Stimulated activated CD8-positive, alpha-beta memory T cell treated with anti-CD3 and anti-CD28 coated beads, Interleukin-4, amount 100 ng/mL, for 48 hours (primary cell): Measurements from ENCODE around the gene MEGF11.
"Not testable (repeated sequence)": the region's sequence is repeated elsewhere in the genome, so short reads cannot be mapped to it uniquely, and the experiment has no call there.

Source experiments
- DNase-seq: peaks from one replicate; pipeline ENCODE4 v3.0.0-alpha.2; 2020

MEGF11 gene

DNA sequence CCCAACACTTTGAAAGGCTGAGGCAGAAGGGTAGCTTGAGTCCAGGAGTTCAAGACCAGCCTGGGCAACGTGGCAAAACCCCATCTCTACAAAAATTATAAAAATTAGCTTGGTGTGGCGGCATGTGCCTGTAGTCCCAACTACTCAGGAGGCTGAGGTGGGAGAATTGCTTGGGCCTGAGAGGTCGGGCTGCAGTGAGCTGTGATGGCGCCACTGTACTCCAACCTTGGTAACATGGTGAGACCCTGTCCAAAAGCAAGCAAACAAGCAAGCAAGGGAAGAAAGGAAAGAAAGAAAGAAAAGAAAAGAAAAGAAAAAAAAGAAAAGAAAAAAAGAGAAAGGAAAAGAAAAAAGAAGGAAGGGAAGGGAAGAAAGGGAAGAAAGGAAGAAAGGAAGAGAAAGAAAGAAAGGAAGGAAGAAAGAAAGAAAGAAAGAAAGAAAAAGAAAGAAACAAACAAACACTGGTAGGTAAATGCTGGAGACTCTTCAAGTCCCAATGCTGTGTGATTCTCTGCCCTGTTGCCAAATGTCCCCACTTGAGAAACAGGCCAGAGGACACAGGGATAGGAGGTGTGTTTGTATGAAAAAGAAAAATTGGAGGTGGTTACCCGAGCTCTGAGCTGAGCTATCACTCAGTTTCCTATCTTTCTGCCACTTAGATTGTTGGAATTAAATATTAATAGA, 263.1 kb downstream of the MEGF11 start:
- no peak for DNase-seq

DNA sequence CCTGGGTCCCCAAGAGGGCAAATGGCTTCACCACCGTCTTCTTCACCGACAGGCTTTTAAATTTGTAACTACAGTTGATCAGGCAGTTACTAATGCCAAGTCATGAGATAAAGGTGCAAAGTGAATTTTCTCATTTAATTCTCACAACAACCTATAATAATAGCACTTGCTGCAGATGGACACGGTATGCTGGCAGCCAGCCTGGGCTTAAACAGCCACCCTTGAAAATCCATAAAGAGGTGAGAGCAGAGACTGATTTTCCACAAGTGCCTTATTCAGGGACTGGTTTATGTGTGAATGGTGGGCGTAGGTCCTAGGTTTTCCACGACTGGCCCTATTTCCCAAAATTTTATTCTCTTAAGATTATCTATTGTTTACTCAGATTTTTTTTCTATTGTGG, 266.4 kb downstream of the MEGF11 start:
- no peak for DNase-seq

DNA sequence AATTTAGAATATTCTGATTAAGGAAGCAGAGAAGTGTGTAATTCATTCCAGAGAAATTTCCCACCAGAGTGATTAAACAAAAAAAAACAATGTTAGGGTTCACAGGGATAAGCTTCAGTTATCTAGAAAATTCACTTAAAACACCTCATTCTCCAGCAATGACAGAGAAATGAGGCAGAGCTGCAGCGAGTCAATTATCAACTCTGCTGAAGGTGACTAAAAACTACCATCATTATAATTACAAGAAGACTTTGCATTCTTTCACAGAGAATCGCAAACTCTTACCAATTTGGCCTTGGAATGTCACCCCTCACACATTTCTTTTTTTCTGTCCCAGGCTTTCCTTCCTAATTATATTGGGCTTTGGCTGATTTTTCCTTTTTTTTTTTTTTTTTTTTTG, 267.1 kb downstream of the MEGF11 start:
- DNase-seq: no peak

DNA sequence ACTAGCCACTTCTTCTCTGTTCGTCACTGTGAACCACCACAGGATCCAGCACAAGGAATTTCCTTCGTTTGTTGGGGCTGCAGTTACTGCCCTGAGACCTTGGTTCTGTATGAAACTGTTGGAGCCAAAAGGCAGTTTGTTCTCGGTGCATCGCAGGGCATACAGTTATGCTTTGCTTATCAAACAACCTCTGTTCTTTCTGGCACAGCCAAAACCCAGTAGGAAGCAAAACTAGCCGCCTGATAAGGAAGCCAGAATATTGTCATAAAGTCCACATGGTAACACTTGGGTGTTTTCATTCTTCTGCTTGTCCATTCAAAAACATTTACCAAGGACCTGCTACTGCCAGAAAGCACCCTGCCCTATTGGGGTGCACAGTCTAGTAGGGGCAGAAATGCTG, 268.2 kb downstream of the MEGF11 start:
- no peak for DNase-seq

DNA sequence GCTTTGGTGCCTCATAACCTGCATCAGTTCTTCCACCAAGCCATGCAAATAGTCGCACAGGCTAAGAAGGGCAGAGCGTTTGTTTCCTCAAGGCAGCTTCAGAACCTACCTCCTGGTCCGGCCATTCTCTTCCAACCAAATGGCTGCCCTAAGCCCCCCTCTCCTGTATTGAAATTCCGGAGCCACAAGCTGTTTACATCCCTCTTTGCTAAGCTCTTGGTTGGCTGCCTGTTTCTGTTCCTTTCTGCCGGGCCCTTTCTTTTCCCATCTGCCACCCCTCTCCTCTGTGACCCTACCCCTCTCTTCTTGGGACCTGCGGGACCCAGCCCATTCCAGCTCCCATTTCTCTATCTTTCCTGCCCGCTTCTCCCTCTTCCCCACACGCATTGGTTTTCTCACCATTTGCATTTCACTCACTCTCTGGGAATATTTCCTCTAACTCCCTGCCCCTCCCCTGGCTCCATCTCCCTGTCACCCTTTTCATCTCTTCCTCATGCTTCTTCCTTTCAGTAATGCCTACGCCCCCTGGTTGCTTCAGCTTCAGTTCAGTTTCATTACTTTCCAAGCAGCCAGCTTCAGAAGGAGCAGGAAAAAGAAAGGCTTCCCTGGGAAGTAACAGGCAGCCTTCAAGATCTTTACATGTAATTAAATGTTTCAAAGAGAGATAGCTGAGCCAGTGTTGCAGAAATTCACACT, 270.8 kb downstream of the MEGF11 start:
- no peak for DNase-seq

DNA sequence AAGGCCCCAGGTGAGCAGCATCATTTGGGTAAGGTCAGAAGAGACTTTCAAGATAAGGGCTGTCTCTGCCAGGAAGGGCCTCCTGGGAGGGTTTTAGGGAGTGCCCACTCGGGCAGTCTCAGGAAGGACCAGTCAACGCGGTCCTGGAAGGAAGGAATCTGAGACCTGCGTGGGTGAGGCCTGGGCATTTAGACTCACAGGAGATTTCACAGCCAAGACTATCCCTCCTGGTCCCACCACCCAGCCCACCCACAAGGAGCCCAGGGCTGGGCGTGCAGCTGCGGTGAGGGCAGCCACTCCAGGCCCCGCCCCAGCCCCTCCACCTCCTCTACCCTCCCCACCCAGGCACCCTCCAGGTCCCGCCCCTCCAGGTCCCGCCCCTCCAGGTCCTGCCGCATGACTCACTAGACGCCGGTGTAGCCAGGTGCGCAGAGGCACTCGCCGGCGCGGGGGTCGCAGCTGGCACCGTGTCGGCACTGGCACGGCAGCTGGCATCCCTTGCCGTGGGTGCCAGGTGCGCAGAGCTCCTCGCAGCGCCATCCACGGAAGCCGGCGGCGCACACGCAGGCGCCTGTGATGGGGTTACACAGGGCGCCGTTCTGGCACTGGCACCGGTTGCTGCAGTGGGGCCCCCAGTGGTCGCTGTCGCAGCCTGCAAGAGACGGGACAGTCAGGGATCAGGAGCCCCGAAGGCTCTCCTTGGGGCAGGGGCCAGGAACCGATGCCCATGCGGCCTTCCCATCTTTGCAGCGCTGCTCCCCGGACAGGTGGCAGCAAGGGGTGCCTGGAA, 271.5 kb downstream of the MEGF11 start:
- DNase-seq: peak; percentile 68

DNA sequence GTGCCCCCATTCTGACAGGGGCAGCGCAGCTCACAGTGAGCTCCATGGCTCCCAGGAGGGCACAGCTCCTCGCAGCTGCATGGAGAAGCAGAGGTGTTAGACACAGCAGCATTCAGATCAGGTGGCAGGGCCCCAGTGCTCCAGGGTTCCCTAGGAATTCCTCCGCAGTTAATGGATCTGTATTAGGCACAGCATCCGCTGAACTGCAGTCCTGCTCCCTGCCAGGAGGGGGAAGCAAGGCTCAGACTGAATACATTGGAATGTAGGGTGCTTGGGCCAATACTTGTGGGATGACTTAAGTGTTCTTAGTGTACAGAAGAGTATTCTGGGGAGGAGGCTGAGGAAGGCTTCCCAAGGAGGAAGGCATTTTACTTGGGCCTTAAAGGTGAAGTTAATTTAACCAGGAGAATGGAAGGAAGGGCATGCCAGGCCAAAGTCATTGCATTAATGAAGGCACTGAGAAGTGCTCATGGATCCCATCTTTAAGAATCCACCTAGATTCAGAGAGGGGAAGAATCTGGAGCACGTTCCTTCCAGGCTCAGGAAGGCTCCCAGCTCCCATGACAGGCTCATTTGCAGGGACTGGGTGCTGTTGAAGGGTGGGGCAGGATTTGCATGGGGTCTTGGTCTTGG, 272.6 kb downstream of the MEGF11 start:
- peak; percentile 52 for DNase-seq

DNA sequence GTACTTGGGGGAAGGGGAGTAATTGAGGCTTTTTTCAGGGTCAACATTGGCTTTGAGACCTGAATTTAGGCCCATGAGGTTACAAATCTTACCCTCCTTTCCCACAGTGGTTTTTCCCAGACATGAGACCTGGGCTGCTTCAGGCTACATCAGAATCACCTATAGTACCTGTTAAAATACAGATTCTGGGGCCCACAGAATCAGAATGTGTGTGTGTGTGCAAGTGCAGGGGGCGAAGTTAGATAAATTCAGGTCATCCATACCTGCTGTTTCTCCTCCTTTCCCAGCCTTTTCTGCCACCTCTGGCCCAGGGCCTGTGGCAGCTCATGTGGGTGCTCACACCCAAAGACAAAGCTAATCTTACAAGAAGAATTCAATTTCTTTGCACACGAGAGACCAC, 273.7 kb downstream of the MEGF11 start:
- DNase-seq: no peak

DNA sequence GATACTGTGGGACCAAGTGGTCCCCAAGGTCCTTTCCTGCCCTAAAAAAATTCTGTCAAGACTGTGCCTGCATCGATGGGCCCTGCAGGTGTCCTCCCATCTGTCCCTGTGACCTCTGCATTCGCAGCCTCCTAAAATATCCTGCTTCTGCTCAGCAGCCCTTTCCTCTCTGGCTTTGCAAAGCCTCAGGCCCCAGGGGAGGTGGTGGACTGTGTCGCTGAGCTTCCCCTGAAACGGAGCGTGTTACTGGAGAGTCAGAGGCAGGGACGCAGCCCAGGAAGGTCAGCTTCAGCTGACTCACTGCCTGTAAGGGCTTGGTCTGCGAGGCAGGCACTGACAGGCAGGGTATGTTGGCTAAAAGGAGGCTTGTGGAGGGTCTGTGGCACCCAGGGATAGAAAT, 274.2 kb downstream of the MEGF11 start:
- DNase-seq: no peak

DNA sequence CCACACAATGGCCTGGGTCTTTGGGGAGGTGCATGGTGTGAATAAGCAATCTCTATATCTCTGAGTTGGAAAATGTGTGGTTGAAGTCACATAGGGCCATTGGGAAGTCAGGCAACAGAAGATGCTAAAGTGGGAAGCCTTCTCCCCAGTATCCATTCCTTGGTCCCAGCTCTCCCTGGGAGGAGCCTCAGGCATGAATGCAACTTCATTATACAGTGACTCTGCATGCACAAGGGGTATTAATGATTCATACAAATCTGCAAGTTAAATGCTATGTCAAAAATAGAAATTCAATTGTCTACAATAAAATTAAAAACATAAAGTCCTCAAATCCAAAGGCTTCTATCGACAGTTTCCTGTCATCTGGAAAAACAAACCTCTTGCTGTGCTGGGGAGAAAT, 275.4 kb downstream of the MEGF11 start:
- DNase-seq: no peak

DNA sequence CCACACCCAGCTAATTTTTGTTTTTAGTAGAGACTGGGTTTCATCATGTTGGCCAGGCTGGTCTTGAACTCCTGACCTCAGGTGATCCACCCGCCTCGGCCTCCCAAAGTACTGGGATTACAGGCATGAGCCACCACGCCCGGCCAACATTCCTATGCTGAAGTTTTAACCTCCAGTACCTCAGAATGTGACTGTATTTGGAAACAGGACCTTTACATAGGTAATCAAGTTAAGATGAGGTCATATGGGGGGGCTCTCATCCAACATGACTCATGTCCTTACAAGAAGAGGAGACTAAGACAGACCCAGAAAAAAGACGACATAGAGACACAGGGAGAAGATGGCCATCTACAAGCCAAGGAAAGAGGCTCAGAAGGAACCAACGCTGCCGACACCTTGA, 277.4 kb downstream of the MEGF11 start:
- DNase-seq: not testable (repeated sequence)

DNA sequence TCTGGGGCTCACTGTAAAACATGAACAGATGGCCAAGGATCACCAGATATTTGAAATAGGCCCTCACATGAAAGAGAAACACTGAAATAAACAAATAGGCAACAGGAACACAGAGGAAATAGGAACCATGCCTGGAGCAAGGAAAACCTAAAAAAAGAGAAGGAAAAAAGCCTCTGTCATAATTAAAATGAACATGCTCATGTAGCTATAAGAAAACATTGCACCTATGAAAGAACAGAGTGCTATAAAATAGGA, 281.9 kb downstream of the MEGF11 start:
- no peak for DNase-seq

DNA sequence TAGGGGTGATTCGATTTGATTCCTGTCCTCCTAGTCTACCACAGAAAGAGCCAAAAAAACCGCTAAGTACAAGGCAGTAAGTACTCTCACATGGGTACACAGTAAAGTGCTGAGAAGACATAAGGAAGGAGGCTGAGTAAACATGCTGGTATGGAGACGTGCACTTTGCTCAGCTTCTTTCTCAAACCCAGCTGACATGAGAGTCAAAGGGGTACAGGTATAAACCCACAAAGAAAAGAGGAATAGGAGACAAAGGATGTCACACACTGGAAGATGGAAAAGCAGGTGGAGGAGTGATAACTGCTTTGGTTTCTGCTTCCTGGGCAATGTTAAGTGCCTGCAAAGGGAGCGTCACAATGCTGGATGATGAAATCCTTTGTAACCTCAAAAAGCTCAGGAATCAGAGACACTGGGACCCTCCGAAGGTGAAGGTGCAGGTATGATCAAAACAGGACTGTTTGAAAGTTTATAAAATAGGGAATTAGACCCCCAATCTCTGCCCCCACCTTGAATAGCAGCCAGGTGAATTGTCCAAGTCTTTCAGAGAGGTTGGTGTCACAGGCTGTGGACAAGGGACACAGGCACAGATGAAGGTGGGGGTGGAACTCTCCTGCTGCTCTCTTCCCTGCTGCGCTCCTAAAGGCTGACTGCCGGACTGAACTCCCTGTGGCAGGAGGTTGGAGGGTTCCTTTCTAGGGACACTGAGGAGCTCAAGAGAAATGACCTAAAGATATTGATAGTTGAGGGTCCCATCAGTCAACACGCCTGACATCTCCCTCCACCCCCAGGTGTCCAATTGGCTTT, 282.4 kb downstream of the MEGF11 start:
- DNase-seq: no peak

DNA sequence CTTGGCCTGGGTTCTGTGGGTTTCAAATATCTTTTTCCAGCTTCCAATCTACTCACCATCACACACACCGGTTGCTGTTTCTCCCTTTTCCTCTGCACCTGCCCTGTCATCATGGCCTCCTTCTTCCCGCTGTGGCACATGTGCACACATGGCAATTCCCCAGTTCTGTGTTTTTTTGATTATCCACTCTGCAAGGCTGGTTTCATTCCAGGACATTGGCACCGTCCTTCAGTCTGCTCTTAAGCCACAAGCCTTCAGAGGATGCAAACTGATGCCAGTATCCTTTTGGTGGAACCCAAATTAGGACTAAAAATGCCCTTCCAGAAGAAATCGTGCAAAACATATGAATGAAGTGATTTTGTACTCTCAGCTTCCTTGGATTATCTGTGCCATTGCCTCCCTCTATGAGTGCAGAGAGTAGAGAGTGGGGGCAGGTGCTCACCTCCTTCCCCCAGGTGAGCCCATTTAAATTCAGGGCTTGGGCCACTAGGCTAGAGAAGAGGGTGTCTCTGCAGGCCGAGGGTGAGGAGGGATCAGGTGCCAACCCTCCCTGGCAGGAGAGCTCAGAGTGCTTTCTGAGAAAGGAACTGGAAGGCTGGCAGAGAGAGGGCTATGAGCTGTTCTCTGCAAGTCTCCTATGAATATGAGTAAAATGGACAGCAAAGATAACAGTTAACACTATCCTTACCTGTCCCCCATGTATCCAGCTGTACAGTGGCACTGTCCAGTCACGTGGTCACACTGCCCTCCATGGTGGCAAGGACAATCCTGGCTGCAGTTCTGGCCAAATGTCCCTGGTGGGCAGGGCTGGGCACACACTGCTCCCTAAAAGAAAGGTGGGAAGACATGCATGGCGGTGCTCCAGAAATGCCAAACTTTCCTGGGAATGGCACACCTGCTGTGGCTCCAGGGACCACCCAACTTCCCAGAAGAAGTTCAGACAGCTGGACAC, 283.4 kb downstream of the MEGF11 start:
- DNase-seq: no peak

DNA sequence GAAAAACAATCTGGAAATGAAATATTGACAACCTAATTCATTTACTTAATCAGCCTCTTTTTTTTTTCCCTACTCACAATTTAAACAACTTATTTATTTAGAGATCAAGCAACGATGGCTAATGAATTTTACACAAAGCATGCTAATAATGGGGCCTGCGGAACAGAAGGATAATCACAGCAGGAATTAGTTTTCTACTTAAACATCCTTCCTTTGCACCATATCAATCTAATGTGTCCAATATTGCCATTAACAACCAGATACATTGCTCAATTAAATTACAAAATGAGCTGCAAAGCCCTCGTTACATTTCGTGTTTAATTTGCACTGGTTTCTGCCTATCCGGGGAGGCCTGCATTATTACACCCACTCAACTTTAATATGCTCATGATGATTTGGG, 285.0 kb downstream of the MEGF11 start:
- DNase-seq: no peak

DNA sequence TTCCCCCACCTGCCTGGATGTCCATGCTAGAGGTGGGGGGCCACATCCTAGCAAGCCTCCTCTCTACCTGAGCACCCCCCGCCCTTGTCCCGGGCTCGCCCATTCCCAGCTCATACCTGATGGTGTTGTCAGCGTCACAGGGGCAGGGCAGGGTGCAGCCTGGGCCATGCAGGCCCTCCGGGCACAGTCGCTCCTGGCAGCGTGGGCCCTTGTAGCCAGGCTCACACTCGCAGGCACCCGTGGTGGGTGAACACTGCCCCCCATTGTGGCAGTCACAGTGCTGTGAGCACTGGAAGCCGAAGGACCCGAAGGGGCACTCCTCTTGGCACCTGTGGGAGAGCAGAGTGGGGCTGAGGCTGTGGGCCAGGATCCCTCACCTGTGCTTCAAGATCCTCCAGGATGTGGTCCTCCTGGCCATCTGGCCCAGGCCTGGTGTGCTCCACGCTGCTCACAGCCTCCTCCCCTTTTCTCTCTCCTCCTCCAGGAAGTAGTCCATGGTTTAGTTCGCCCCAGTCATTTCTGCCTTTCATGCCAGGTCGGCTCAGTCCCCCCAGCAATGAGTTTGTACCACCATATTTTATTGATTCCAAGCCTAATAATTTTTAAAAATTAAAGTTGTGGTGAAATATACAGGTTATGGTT, 288.6 kb downstream of the MEGF11 start:
- no peak for DNase-seq

DNA sequence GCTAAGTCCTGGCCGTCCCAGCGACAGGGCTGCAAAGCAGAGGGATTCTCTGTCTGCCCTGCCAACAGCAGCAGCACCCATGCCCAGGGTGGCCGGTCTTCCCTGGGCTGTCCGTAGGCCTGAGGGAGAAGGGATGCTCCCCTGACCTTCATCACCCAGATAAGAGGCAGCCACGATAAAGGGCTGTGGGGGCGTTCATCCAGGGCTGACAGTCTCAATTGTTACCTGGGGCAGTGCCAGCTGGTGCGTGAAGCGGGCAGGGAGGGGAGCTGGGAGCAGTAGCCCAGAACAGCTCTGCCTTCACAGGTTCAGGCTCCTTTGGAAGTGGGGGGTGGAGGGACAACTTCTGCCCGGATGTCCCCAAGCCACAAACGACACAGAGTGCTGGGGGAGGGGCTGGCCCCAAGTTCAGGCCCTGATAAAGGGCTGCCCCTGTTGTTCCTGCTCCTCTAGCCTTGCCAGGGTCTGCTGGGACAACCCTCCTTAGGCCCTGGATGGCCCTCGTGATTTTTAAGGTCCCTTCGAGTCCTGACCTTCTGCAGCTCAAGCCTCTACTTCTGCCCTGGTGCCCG, 289.6 kb downstream of the MEGF11 start:
- no peak for DNase-seq

DNA sequence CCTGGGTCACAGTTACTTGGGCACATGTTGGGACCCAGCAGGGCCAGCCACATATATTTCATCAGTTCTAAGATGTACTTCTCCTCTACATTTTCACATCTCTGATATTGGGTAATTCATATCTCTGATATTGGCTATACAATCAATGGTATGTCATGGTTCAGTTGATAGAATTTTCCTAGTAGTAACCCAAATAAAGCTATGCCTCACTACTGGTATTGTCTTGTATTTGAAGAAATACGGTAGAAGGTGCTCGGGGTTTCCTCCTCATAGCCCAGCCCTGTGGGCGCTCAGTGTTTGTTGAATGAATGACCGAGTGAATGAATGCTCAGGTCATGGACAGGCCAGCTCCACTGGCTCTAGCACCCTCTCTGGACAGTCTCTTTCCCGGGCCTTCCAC, 290.2 kb downstream of the MEGF11 start:
- DNase-seq: no peak

DNA sequence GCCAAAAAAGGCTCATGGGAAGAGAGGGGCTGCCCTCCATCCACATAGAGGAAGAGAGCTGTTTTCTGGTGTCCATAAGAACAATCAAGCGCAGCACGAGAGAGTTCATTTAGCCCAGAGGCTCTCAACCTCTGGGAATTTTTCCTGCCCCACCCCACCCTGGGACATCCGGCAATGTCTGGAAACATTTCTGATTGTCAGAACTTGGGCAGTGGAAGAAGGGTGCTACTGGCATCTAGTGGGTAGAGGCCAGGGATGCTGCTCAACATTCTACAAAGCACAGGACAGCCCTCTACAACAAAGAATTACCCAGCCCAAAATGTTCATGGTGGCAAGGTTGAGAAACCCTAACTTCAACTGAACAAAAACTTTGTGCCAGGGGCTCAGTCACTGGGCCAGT, 291.4 kb downstream of the MEGF11 start:
- DNase-seq: no peak

DNA sequence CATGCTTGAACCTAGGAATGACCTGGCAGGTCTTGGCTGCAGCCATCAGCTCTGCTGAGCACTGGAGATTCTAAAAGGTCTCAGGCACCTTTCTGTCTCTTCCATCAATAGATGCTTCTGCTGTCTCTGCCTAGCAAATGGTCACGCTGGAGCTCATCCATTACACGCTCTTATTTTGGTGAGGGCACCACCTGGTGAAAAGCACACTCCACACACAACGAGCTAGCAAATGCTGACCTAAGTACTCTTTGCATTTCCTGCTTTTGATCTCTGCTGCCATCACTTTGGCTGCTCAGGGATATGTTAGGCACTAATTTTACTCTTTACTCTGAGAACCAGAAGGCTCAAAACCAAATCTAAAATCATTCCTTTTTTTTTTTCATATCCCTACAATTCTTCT, 293.0 kb downstream of the MEGF11 start:
- no peak for DNase-seq

DNA sequence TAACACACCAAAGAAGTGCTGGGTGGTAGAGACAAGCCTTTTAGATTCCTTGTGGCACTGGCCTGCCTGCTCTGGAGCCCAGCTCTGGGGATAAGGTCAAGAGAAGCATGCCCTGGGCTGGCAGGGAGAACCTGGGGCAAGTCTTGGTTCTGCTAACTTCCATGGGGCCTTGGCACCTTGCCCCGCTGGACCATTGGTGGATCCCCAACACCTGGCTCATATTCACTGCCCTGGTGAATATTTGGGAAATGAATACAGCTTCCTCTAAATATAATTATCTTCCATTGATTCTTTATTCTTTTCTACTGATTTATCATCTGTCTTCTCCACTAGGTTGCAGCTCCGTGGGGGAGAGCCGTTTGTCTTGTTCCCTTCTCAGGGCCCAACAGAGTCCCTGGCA, 294.7 kb downstream of the MEGF11 start:
- DNase-seq: no peak
